Measurements from ENCODE around the gene WDFY4.

WDFY4 gene

DNA sequence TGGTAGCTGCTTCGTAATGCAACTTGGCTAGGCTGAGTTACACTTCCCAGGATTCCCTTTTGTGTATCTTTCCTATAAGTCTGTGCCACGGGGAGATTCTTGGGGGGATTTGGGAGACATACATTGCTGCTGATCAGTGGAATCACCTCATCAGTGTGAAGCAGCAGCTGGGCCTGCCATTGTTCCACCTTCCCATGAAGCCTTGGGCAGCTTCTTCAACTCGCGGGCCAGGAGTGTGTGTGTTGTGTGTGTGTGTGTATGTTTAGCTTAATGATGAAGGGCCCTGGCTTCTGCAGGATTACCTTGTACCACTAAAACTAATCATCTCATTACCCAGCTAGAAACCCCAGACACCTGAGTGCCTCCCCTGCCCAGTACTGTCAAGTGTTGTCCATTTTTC lies 46.5 kb upstream of the WDFY4 start:
- Histone ChIP-seq H3K79me1 (replicated peaks; ENCODE audit: low read length, poor library complexity, severe bottlenecking) (no peaks in the 10 kb centered on the region), H2BK15ac (ENCODE audit: low read depth, poor library complexity, severe bottlenecking) (no peak overlapping the region), H4K8ac (ENCODE audit: low read length) (no peak overlapping the region), H3K4me3 (ENCODE audit: insufficient read depth in 1 of 2, low read depth in 1 of 2, low read length in 2 of 2) (no peak overlapping the region), H3K36me3 (ENCODE audit: control insufficient read depth in 1 of 2, insufficient read depth in 2 of 2, low read depth in 1 of 2, low read length in 2 of 2) (peaks cover 0 to 9% of the 10 kb centered on the region in 2 experiments), H3K14ac (ENCODE audit: low read length in 2 of 2) (no peak overlapping the region), H2BK12ac (ENCODE audit: low read length in 2 of 2) (no peak overlapping the region), H2AK5ac (ENCODE audit: low read length, severe bottlenecking) (no peak overlapping the region), H2BK5ac (ENCODE audit: low read depth, low read length, poor library complexity, severe bottlenecking) (no peak overlapping the region), H3K27me3 (ENCODE audit: control insufficient read depth in 1 of 2, insufficient read depth in 1 of 2, low read length in 2 of 2) (no peaks in the 10 kb centered on the region), H3K23ac (ENCODE audit: low read length in 2 of 2) (no peak overlapping the region), H2BK120ac (ENCODE audit: low read depth, low read length) (no peak overlapping the region), H3K4ac (ENCODE audit: low read depth in 1 of 2, low read length in 2 of 2) (no peak overlapping the region), H3K9me3 (ENCODE audit: control insufficient read depth, low read length) (peaks cover 13% of the 10 kb centered on the region), H4K91ac (ENCODE audit: low read length) (no peak overlapping the region), H3K9ac (ENCODE audit: low read length) (no peak overlapping the region), H3K4me2 (ENCODE audit: low read length, poor library complexity, severe bottlenecking) (no peak overlapping the region), H2AFZ (ENCODE audit: low read depth, low read length) (no peak overlapping the region), H3K27ac (ENCODE audit: low read length, poor library complexity, severe bottlenecking) (no peak overlapping the region), H3K4me1 (ENCODE audit: control insufficient read depth, insufficient read depth, low read depth, low read length) (no peaks in the 10 kb centered on the region), H3K18ac (ENCODE audit: low read depth in 1 of 2, low read length in 2 of 2) (peak overlapping the region in 1 of 2 experiments; percentile 1)
- DNase-seq = no peak
- 77% methylated on average over 2 of the region's 4 CpGs for WGBS

GRCh38 chr10:48638739-48639527 lies 45.7 kb upstream of the WDFY4 start:
- Histone ChIP-seq H4K8ac (ENCODE audit: low read length) (no peak overlapping the region), H4K91ac (ENCODE audit: low read length) (no peak overlapping the region), H2BK120ac (ENCODE audit: low read depth, low read length) (no peak overlapping the region), H3K23ac (ENCODE audit: low read length in 2 of 2) (no peak overlapping the region), H3K4ac (ENCODE audit: low read depth in 1 of 2, low read length in 2 of 2) (no peak overlapping the region), H3K4me2 (ENCODE audit: low read length, poor library complexity, severe bottlenecking) (no peak overlapping the region), H3K18ac (ENCODE audit: low read depth in 1 of 2, low read length in 2 of 2) (no peak overlapping the region), H3K27me3 (ENCODE audit: control insufficient read depth in 1 of 2, insufficient read depth in 1 of 2, low read length in 2 of 2) (no peaks in the 10 kb centered on the region), H3K9ac (ENCODE audit: low read length) (peak overlapping the region; percentile 14), H2BK5ac (ENCODE audit: low read depth, low read length, poor library complexity, severe bottlenecking) (no peak overlapping the region), H2BK12ac (ENCODE audit: low read length in 2 of 2) (no peak overlapping the region), H3K27ac (ENCODE audit: low read length, poor library complexity, severe bottlenecking) (no peak overlapping the region), H2AK5ac (ENCODE audit: low read length, severe bottlenecking) (no peak overlapping the region), H2AFZ (ENCODE audit: low read depth, low read length) (no peak overlapping the region), H3K36me3 (ENCODE audit: control insufficient read depth in 1 of 2, insufficient read depth in 2 of 2, low read depth in 1 of 2, low read length in 2 of 2) (peaks cover 0 to 9% of the 10 kb centered on the region in 2 experiments), H2BK15ac (ENCODE audit: low read depth, poor library complexity, severe bottlenecking) (no peak overlapping the region), H3K79me1 (replicated peaks; ENCODE audit: low read length, poor library complexity, severe bottlenecking) (no peaks in the 10 kb centered on the region), H3K9me3 (ENCODE audit: control insufficient read depth, low read length) (peaks cover 13% of the 10 kb centered on the region), H3K4me1 (ENCODE audit: control insufficient read depth, insufficient read depth, low read depth, low read length) (no peaks in the 10 kb centered on the region), H3K14ac (ENCODE audit: low read length in 2 of 2) (no peak overlapping the region), H3K4me3 (ENCODE audit: insufficient read depth in 1 of 2, low read depth in 1 of 2, low read length in 2 of 2) (no peak overlapping the region)
- DNase-seq = no peak
- WGBS = 97% methylated on average over 3 of the region's 4 CpGs

DNA sequence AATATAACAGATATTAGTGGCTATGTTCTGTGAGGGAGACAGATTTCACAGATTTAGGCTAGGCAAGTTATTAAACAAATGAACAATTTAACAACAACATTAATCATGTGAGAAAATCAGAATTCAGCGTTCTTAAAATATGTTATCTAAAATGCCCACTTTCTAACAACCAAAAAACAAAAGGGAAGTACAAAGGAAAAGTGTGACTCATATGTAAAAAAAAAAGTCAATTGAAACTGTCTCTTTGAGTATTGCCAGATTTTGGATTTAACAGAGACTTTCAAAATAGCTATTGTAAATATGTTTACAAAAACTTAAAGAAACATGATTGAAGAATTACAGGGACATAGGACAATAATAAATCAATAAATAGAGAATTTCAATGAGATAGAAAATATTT lies 45.0 kb upstream of the WDFY4 start:
- no peak overlapping the region for H3K18ac ChIP-seq (ENCODE audit: low read depth in 1 of 2, low read length in 2 of 2)
- no peak for DNase-seq
- no peaks in the 10 kb centered on the region for H3K27me3 ChIP-seq (ENCODE audit: control insufficient read depth in 1 of 2, insufficient read depth in 1 of 2, low read length in 2 of 2)
- no peak overlapping the region for H3K4ac ChIP-seq (ENCODE audit: low read depth in 1 of 2, low read length in 2 of 2)
- WGBS = no CpG with 5 or more reads among the region's 1 CpG
- no peak overlapping the region for H3K23ac ChIP-seq (ENCODE audit: low read length in 2 of 2)
- no peaks in the 10 kb centered on the region for H3K79me1 ChIP-seq (replicated peaks; ENCODE audit: low read length, poor library complexity, severe bottlenecking)
- H2AK5ac ChIP-seq (ENCODE audit: low read length, severe bottlenecking) = no peak overlapping the region
- no peak overlapping the region for H4K8ac ChIP-seq (ENCODE audit: low read length)
- H3K36me3 ChIP-seq (ENCODE audit: control insufficient read depth in 1 of 2, insufficient read depth in 2 of 2, low read depth in 1 of 2, low read length in 2 of 2) = peaks cover 0 to 9% of the 10 kb centered on the region in 2 experiments
- H3K4me2 ChIP-seq (ENCODE audit: low read length, poor library complexity, severe bottlenecking) = no peak overlapping the region
- H2AFZ ChIP-seq (ENCODE audit: low read depth, low read length) = no peak overlapping the region
- H3K9ac ChIP-seq (ENCODE audit: low read length) = peak overlapping the region; percentile 14
- H2BK12ac ChIP-seq (ENCODE audit: low read length in 2 of 2) = no peak overlapping the region
- H2BK5ac ChIP-seq (ENCODE audit: low read depth, low read length, poor library complexity, severe bottlenecking) = no peak overlapping the region
- no peak overlapping the region for H2BK120ac ChIP-seq (ENCODE audit: low read depth, low read length)
- H4K91ac ChIP-seq (ENCODE audit: low read length) = no peak overlapping the region
- H3K14ac ChIP-seq (ENCODE audit: low read length in 2 of 2) = no peak overlapping the region
- no peak overlapping the region for H2BK15ac ChIP-seq (ENCODE audit: low read depth, poor library complexity, severe bottlenecking)
- peaks cover 13% of the 10 kb centered on the region for H3K9me3 ChIP-seq (ENCODE audit: control insufficient read depth, low read length)
- H3K27ac ChIP-seq (ENCODE audit: low read length, poor library complexity, severe bottlenecking) = no peak overlapping the region
- H3K4me3 ChIP-seq (ENCODE audit: insufficient read depth in 1 of 2, low read depth in 1 of 2, low read length in 2 of 2) = no peak overlapping the region
- no peaks in the 10 kb centered on the region for H3K4me1 ChIP-seq (ENCODE audit: control insufficient read depth, insufficient read depth, low read depth, low read length)

DNA sequence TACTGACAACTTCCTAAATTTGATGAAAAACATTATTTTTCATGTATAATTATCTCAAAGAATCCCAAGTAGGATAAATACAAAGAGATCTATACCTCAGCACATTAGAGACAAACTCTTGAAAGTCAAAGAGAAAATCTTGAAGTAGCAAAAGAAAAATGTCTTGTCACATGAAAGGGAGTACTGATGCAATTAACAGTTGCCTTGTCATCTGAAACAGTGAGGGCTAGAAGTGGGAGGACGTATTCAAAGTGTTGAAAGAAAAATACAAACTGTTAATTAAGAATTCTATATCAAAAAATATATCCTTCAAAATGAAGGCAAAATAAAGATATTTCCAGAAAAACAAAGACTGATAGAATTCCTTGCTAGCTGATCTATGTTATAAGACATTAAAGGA lies 44.3 kb upstream of the WDFY4 start:
- no peaks in the 10 kb centered on the region for H3K4me1 ChIP-seq (ENCODE audit: control insufficient read depth, insufficient read depth, low read depth, low read length)

More for the DNA sequence above, 44.3 kb upstream of the WDFY4 start:
- H3K27me3 ChIP-seq (ENCODE audit: control insufficient read depth in 1 of 2, insufficient read depth in 1 of 2, low read length in 2 of 2) = no peaks in the 10 kb centered on the region
- no peak overlapping the region for H3K14ac ChIP-seq (ENCODE audit: low read length in 2 of 2)
- DNase-seq = no peak
- H3K4ac ChIP-seq (ENCODE audit: low read depth in 1 of 2, low read length in 2 of 2) = no peak overlapping the region
- no peak overlapping the region for H2BK120ac ChIP-seq (ENCODE audit: low read depth, low read length)
- H3K9ac ChIP-seq (ENCODE audit: low read length) = no peak overlapping the region
- no CpG with 5 or more reads among the region's 1 CpG for WGBS
- H3K36me3 ChIP-seq (ENCODE audit: control insufficient read depth in 1 of 2, insufficient read depth in 2 of 2, low read depth in 1 of 2, low read length in 2 of 2) = peaks cover 0 to 9% of the 10 kb centered on the region in 2 experiments
- no peak overlapping the region for H3K27ac ChIP-seq (ENCODE audit: low read length, poor library complexity, severe bottlenecking)
- no peaks in the 10 kb centered on the region for H3K79me1 ChIP-seq (replicated peaks; ENCODE audit: low read length, poor library complexity, severe bottlenecking)
- no peak overlapping the region for H3K23ac ChIP-seq (ENCODE audit: low read length in 2 of 2)
- no peak overlapping the region for H3K4me2 ChIP-seq (ENCODE audit: low read length, poor library complexity, severe bottlenecking)
- H2AFZ ChIP-seq (ENCODE audit: low read depth, low read length) = no peak overlapping the region
- no peak overlapping the region for H2AK5ac ChIP-seq (ENCODE audit: low read length, severe bottlenecking)
- H4K8ac ChIP-seq (ENCODE audit: low read length) = no peak overlapping the region
- H3K4me3 ChIP-seq (ENCODE audit: insufficient read depth in 1 of 2, low read depth in 1 of 2, low read length in 2 of 2) = peak overlapping the region in 1 of 2 experiments; percentile 1
- no peak overlapping the region for H2BK12ac ChIP-seq (ENCODE audit: low read length in 2 of 2)
- H2BK15ac ChIP-seq (ENCODE audit: low read depth, poor library complexity, severe bottlenecking) = no peak overlapping the region
- no peak overlapping the region for H2BK5ac ChIP-seq (ENCODE audit: low read depth, low read length, poor library complexity, severe bottlenecking)
- no peak overlapping the region for H3K18ac ChIP-seq (ENCODE audit: low read depth in 1 of 2, low read length in 2 of 2)
- no peak overlapping the region for H4K91ac ChIP-seq (ENCODE audit: low read length)
- peaks cover 13% of the 10 kb centered on the region for H3K9me3 ChIP-seq (ENCODE audit: control insufficient read depth, low read length)
